ENCODE measurements around the gene C6orf47. TPM values are rescaled to one million over a fixed set of nuclear protein-coding genes. Genes with fewer than 3 reads are reported as not detected.

C6orf47 gene
- total RNA-seq, 4 donors from 2014 or later = 6.2 to 31.9 (median 24.6) TPM

DNA sequence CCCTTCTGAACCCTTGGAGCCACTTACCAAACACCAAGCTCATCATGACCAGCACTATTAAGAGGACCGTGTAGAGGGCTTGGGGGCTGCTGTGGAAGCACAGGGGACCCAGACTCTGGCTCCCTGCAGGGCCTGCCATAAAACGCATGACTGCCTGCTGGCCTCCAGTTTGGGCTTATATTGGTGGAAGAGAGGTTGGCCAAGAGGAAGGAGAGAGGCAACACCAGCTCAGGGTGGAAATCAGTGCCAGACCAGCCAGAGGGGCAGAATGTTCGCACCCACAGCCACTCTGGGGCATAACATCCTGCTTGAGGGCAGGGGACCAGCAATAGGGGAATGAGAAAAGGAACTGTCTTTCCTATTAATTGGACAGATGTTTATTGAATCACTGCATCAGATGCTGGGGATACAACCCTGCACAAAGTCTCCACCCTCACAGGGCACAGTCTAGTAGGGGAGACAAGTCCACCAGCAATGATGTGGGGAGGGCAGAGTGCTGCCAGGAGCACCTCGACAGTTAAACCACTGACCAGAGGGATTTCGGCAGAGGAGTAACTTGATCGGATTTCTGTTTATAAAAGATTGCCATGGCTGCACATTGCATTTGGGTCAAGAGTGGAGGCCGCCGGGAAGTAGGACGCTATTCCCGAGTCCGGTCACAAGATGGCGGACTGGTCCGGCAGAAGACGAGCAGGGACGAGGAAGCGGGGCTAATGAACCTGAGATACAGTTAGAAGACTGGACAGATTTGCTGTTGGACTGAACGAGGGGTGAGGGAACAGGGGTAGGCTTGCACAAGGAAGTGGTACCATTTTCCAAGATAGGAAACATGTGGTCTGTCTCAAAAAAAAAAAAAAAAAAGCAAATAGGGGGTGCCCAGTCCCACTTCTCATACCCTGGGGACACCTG lies 19.9 kb upstream of the C6orf47 start, which contains the start of gene LY6G5C:
LY6G5C (minus strand) TSS at position 842 of the 909 bp plus-strand sequence; CDS start at position 148, 694 bp downstream.
- peaks cover 0 to 4% of the 10 kb centered on the region in 2 donors for H3K4me1 ChIP-seq
- H3K36me3 ChIP-seq = no peaks in the 10 kb centered on the region
- peak; percentile 85 to 86 for DNase-seq
- H3K27me3 ChIP-seq = no peaks in the 10 kb centered on the region
- TF ChIP-seq, protein P1, sequence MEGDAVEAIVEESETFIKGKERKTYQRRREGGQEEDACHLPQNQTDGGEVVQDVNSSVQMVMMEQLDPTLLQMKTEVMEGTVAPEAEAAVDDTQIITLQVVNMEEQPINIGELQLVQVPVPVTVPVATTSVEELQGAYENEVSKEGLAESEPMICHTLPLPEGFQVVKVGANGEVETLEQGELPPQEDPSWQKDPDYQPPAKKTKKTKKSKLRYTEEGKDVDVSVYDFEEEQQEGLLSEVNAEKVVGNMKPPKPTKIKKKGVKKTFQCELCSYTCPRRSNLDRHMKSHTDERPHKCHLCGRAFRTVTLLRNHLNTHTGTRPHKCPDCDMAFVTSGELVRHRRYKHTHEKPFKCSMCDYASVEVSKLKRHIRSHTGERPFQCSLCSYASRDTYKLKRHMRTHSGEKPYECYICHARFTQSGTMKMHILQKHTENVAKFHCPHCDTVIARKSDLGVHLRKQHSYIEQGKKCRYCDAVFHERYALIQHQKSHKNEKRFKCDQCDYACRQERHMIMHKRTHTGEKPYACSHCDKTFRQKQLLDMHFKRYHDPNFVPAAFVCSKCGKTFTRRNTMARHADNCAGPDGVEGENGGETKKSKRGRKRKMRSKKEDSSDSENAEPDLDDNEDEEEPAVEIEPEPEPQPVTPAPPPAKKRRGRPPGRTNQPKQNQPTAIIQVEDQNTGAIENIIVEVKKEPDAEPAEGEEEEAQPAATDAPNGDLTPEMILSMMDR (IDR thresholded peaks at IDR 0.05) = peak; percentile 70 to 92 (median 82)
- TF ChIP-seq POLR2A (IDR thresholded peaks at IDR 0.05) = no peak
- no peaks in the 10 kb centered on the region for H3K9me3 ChIP-seq
- H3K4me3 ChIP-seq = peak within 1 kb of the TSS; percentile 40 to 56
- intact Hi-C loops (cut with DNase I; ENCODE audit: low total_unique reads) = loop anchor here (5.0 kb wide), 1 partner anchor 152 kb away; no protein-coding TSS in a partner anchor
- peak within 1 kb of the TSS; percentile 71 to 88 for H3K27ac ChIP-seq

GRCh38 chr6:31677955-31678354 lies 17.4 kb upstream of the C6orf47 start:
- peaks cover 0 to 4% of the 10 kb centered on the region in 2 donors for H3K4me1 ChIP-seq
- no peaks in the 10 kb centered on the region for H3K27me3 ChIP-seq
- no peak overlapping the region for H3K27ac ChIP-seq
- DNase-seq = no peak
- TF ChIP-seq POLR2A (IDR thresholded peaks at IDR 0.05) = no peak
- TF ChIP-seq, protein P1 (IDR thresholded peaks at IDR 0.05) = no peak
- H3K4me3 ChIP-seq = no peak overlapping the region
- H3K36me3 ChIP-seq = no peaks in the 10 kb centered on the region
- H3K9me3 ChIP-seq = no peaks in the 10 kb centered on the region
- intact Hi-C loops (cut with DNase I; ENCODE audit: low total_unique reads) = no loop called here

DNA sequence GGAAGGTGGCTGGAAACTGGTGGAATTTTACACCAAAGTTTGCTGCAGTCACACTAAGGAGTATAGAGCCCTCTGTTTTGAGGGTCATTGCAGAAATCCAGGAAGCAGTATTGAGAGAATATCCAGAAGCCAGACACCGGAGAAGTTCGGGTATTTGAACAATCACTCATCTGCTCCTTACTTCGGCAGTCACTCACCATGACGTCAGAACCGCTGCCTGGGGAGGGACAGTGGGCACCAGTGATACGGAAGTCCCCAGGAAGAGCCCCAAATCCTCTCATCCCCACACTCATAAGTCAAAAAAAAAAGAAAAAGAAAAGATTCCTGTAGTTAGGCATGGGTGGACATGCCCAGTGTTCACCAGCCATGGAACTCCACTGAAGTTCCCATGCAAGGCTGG lies 16.3 kb upstream of the C6orf47 start:
- no peaks in the 10 kb centered on the region for H3K9me3 ChIP-seq
- no peak for DNase-seq
- no peak overlapping the region for H3K27ac ChIP-seq
- H3K36me3 ChIP-seq = no peaks in the 10 kb centered on the region
- TF ChIP-seq POLR2A (IDR thresholded peaks at IDR 0.05) = no peak
- TF ChIP-seq, protein P1 (IDR thresholded peaks at IDR 0.05) = no peak
- no peak overlapping the region for H3K4me3 ChIP-seq
- H3K27me3 ChIP-seq = no peaks in the 10 kb centered on the region
- H3K4me1 ChIP-seq = peaks cover 0 to 4% of the 10 kb centered on the region in 2 donors
- intact Hi-C loops (cut with DNase I; ENCODE audit: low total_unique reads) = no loop called here

GRCh38 chr6:31676322-31676903 lies 15.8 kb upstream of the C6orf47 start:
- H3K4me3 ChIP-seq = no peak overlapping the region
- no peaks in the 10 kb centered on the region for H3K27me3 ChIP-seq
- H3K4me1 ChIP-seq = peaks cover 0 to 4% of the 10 kb centered on the region in 2 donors
- no peaks in the 10 kb centered on the region for H3K36me3 ChIP-seq
- DNase-seq = no peak
- intact Hi-C loops (cut with DNase I; ENCODE audit: low total_unique reads) = no loop called here
- no peak overlapping the region for H3K27ac ChIP-seq
- no peak for TF ChIP-seq POLR2A (IDR thresholded peaks at IDR 0.05)
- TF ChIP-seq, protein P1 (IDR thresholded peaks at IDR 0.05) = no peak
- H3K9me3 ChIP-seq = no peaks in the 10 kb centered on the region

DNA sequence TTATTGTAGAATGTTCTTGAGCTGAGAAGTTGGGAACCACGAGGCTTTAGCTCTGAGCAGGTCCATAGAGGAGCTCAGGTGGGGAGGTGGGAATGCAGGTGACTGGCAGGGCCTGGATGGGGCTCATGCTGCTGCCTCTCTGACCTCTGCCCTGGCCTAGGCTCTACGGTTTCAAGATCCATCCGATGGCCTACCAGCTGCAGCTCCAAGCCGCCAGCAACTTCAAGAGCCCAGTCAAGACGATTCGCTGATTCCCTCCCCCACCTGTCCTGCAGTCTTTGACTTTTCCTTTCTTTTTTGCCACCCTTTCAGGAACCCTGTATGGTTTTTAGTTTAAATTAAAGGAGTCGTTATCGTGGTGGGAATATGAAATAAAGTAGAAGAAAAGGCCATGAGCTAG lies 9.1 kb upstream of the C6orf47 start, which contains the start of gene LY6G5B:
LY6G5B (plus strand) TSS at position 301 of the 400 bp plus-strand sequence. CDS start 975 bp downstream, outside the sequence.
- intact Hi-C loops (cut with DNase I; ENCODE audit: low total_unique reads) = no loop called here
- Histone ChIP-seq H3K9me3 (no peaks in the 10 kb centered on the region), H3K4me1 (peaks cover 8 to 10% of the 10 kb centered on the region in 2 donors), H3K27me3 (no peaks in the 10 kb centered on the region), H3K4me3 (no peak within 1 kb of the TSS), H3K27ac (no peak within 1 kb of the TSS), H3K36me3 (no peaks in the 10 kb centered on the region)
- TF ChIP-seq, protein P1 (IDR thresholded peaks at IDR 0.05) = no peak
- no peak for TF ChIP-seq POLR2A (IDR thresholded peaks at IDR 0.05)
- no peak for DNase-seq

All from uterus (tissue), 4 donors.